Esophagus squamous epithelium (tissue), 4 donors: ENCODE data around the gene PCDHA1.

Experiments
- CTCF ChIP-seq, 6 experiments: fragments of 450-650 bp in 4 of 6; fragments of 200-600 bp in 2 of 6; sonication (generic) in 2 of 6; IDR thresholded peaks; one replicate each; pipeline ENCODE4 v1.5.1; 2016 to 2019; ENCODE audit warnings: antibody characterized with exemption in 6 of 6, mild to moderate bottlenecking in 4 of 6, moderate library complexity in 4 of 6
- POLR2A ChIP-seq, 4 donors: fragments of 450-650 bp; IDR thresholded peaks; one replicate each; pipeline ENCODE4 v1.6.1; 2017; ENCODE audit warnings: antibody characterized with exemption in 4 of 4, mild to moderate bottlenecking in 4 of 4, moderate library complexity in 3 of 4

GRCh38 chr5:140988100-140988499, 202.2 kb downstream of the PCDHA1 start:
- TF ChIP-seq CTCF (IDR thresholded peaks at IDR 0.05) (no peak), POLR2A (IDR thresholded peaks at IDR 0.05) (no peak)
